Measurements from ENCODE around the gene ZNF217.

Gene ZNF217

DNA sequence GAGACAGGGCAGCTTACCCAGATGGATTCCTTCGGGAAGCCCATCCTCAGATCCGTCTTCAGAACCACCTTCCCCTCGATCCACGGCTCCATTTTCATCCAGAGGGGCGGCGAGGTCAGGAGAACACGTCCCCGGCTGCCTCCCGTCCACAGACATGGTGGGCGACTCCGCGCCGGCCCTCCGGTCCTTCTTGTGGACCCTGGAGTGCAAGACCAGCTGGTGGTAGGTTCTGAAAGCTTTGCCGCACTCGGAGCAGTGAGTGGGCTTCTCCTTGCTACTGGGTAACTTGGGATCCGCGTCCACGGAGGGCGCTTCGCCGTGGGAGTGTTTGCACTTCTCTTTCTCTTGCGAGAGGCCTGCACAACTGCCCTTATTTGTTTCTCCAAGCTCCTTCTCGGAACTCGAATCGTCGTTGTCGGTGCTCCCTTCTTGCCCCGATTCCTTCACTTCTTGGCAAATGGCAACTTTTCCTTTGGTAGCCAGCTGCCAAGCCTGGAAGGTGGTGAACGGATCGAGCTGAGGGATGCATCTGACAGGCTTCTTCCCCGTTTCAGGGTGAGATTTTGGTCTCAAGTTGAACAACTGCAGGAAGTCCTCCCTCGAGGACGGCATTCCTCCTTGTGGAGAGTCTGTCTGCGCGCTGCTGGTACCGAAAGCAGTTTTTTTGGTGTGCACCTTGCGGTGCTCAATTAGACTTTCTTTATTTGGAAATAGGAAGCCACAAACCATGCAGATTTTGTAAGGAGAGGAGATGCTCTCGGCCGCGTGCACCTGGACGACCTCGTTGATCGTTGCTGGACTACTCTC lies 12.0 kb downstream of the ZNF217 start:
- TF ChIP-seq CEBPB (IDR thresholded peaks at IDR 0.05) (no peak), TAF1 (IDR thresholded peaks at IDR 0.05; ENCODE audit: low read depth) (no peak), NFIC (IDR thresholded peaks at IDR 0.05) (no peak)

DNA sequence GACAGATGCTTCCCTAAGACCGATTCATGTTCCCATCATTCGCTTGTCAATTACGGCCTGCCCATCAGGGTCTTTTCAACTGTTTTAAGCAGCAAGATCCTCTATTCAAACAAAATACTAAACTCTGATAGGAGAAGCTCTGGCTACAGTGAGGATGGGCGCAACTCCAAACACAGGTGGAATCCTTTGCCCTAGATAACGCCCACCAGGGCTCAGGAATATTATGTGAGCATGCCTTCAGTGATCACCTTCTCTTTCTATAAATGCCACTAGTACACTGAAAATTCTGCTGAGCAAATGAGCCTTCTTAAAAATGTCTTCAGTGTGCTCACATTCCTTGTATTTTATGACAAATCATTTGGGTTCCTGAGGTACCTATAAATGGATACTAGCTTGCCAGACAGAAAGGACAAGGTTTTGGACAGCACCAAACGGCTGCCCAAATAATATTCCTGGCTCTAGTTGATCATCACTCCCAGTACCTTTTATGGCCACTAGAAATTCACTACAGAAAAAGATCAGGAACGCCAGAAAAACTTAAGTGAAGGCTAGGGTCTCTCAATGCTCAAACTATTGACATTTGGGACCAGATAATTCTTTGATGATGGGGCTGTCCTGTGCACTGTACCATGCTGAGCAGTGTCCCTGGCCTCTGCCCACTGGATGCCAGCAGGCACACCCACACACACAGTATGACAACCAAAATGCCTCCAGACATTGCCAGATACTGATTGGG lies 13.1 kb downstream of the ZNF217 start:
- TF ChIP-seq ZBTB7A (IDR thresholded peaks at IDR 0.05; ENCODE audit: low read depth) (no peak), EP300 (IDR thresholded peaks at IDR 0.05; ENCODE audit: borderline replicate concordance) (no peak), CREB1 (IDR thresholded peaks at IDR 0.05; ENCODE audit: low read depth) (no peak), TAF1 (IDR thresholded peaks at IDR 0.05; ENCODE audit: low read depth) (no peak), EGR1 (IDR thresholded peaks at IDR 0.05) (no peak), TEAD4 (IDR thresholded peaks at IDR 0.05) (no peak), RAD21 (IDR thresholded peaks at IDR 0.05; ENCODE audit: low read depth) (no peak), NFIC (IDR thresholded peaks at IDR 0.05) (no peak), CEBPB (IDR thresholded peaks at IDR 0.05) (no peak), REST (IDR thresholded peaks at IDR 0.05; ENCODE audit: low read depth) (no peak), TCF12 (IDR thresholded peaks at IDR 0.05; ENCODE audit: low read depth) (no peak), FOXM1 (IDR thresholded peaks at IDR 0.05; ENCODE audit: borderline replicate concordance, low read depth) (no peak), YY1 (IDR thresholded peaks at IDR 0.05; ENCODE audit: low read depth) (no peak)
- TF ChIP-seq, protein P1, sequence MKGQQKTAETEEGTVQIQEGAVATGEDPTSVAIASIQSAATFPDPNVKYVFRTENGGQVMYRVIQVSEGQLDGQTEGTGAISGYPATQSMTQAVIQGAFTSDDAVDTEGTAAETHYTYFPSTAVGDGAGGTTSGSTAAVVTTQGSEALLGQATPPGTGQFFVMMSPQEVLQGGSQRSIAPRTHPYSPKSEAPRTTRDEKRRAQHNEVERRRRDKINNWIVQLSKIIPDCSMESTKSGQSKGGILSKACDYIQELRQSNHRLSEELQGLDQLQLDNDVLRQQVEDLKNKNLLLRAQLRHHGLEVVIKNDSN (IDR thresholded peaks at IDR 0.05): no peak
- TF ChIP-seq, protein P2, sequence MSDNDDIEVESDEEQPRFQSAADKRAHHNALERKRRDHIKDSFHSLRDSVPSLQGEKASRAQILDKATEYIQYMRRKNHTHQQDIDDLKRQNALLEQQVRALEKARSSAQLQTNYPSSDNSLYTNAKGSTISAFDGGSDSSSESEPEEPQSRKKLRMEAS (IDR thresholded peaks at IDR 0.05): no peak

DNA sequence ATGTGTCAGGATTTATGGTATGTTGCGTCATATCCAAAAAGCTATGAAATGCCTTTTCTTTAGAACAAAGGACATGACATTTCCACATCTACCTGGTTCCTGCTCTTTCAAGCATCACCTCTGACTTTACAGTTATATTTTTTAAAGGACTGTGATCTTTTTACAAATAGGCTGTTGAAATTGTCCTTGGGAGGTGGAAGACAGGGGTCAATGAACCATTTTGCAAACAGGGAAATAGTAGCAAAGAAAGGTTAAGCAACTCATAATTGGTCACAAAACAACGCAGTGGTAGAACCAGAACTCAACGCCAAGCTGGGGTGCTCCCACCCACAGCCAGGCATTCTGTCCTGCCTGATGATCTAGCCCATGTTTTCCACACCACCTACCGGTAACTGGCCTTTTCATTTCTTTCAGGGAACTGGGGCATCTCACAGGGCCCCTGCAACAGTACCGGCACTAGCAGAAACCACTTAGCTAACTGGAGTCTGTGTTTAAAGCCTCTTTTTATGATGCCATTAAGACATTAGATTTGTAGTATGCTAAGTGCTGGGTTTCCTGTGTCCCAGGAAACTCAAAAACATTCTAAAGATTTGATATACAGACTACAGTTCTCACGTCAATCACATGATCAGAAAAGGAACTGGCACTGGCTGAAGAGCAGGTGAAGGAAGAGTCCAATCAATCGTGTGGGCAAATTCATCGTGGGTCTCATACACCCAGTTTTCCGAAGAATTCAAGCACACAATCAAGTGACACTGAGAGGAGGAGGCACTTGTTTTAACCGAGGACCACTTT lies 13.9 kb downstream of the ZNF217 start:
- TF ChIP-seq CEBPB (IDR thresholded peaks at IDR 0.05): peak; percentile 99
- peak; percentile 59; the same call in 1 of the 2 replicates for TF ChIP-seq EP300 (IDR thresholded peaks at IDR 0.05; ENCODE audit: borderline replicate concordance)
- TF ChIP-seq TEAD4 (IDR thresholded peaks at IDR 0.05): peak; percentile 76
- peak; percentile 40; the same call in 1 of the 2 replicates for TF ChIP-seq NFIC (IDR thresholded peaks at IDR 0.05)
- 0 out of 2 replicates have a peak, but pooled peaks have one; percentile 14 for TF ChIP-seq RAD21 (IDR thresholded peaks at IDR 0.05; ENCODE audit: low read depth)
- TF ChIP-seq, protein P2 (IDR thresholded peaks at IDR 0.05): no peak
- peak; percentile 27; the same call in 1 of the 2 replicates for TF ChIP-seq FOXM1 (IDR thresholded peaks at IDR 0.05; ENCODE audit: borderline replicate concordance, low read depth)
- TF ChIP-seq EGR1 (IDR thresholded peaks at IDR 0.05): no peak

DNA sequence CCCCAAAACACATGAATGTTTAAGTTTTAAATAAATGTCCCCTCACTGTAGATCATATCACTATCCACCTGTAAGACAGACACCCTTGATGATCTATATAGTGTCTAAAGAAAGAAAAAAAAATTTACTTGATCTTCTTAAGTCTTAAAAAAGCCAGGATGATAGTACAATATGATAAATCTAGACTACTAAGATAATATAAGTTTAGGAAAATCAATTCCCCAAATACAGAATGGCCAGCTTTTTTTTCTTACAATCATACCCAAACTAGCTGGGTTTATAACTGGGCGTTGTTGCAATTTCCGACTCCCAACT lies 14.4 kb downstream of the ZNF217 start:
- TF ChIP-seq, protein P2 (IDR thresholded peaks at IDR 0.05): no peak
- TF ChIP-seq TAF1 (IDR thresholded peaks at IDR 0.05; ENCODE audit: low read depth) (no peak), REST (IDR thresholded peaks at IDR 0.05; ENCODE audit: low read depth) (no peak), NFIC (IDR thresholded peaks at IDR 0.05) (no peak)
- TF ChIP-seq, protein P1 (IDR thresholded peaks at IDR 0.05): no peak

DNA sequence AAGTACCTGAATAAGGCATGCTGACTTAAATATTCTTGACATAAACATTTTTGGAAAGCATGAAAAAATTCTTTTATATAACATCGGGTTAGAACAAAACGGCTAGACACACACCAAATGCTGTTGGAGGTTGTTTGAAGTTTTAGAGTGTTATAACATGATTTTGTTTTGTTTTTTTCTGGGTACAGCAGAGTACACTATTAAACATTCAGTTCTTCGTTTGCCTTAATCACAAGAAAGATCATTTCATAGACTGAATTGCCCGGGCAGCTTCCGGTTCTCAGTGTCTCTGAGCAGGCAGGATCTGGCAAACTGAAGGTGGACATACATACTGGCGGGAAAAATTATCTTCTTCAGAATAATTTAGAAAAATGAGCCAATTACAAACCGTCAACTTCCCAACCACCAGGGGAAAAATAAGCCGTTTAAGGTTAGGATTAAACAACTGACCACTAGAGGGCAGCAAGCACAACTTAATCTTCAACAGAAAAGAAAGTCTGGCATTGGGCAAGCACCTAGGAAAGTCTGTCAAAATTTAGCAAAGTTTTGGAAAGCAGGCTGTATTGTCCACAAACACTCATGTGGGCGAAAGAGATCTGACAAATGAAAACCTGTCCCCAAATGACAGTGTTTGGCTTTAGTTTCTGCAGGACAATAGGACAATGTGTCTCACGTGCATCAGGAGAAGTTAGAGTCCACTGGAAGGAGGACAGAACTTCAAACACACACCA lies 15.0 kb downstream of the ZNF217 start:
- TF ChIP-seq FOXM1 (IDR thresholded peaks at IDR 0.05; ENCODE audit: borderline replicate concordance, low read depth): no peak
- TF ChIP-seq EGR1 (IDR thresholded peaks at IDR 0.05): no peak
- no peak for TF ChIP-seq EP300 (IDR thresholded peaks at IDR 0.05; ENCODE audit: borderline replicate concordance)
- TF ChIP-seq CREB1 (IDR thresholded peaks at IDR 0.05; ENCODE audit: low read depth): no peak
- TF ChIP-seq TAF1 (IDR thresholded peaks at IDR 0.05; ENCODE audit: low read depth): no peak
- TF ChIP-seq NFIC (IDR thresholded peaks at IDR 0.05): no peak
- TF ChIP-seq CEBPB (IDR thresholded peaks at IDR 0.05): peak; percentile 21; the same call in 1 of the 2 replicates
- TF ChIP-seq REST (IDR thresholded peaks at IDR 0.05; ENCODE audit: low read depth): no peak
- no peak for TF ChIP-seq YY1 (IDR thresholded peaks at IDR 0.05; ENCODE audit: low read depth)
- TF ChIP-seq, protein P1 (IDR thresholded peaks at IDR 0.05): no peak
- peak; percentile 83 for TF ChIP-seq RAD21 (IDR thresholded peaks at IDR 0.05; ENCODE audit: low read depth)
- TF ChIP-seq, protein P2 (IDR thresholded peaks at IDR 0.05): no peak

Measured in Ishikawa (cell line).